A549 (cell line): ENCODE data around the gene UGT8.

Experiments
- CBX8 ChIP-seq: fragments of 200-600 bp; sonication (generic); IDR thresholded peaks from 2 replicates; pipeline ENCODE4 v1.6.1; 2016
- CEBPB ChIP-seq, 2 experiments: fragments of >200 bp in 1 of 2; sonication (Bioruptor Twin) in 1 of 2; formaldehyde crosslinking in 1 of 2; IDR thresholded peaks; 2 replicates each; pipeline ENCODE4 v1.6.1; 2012 to 2016
- EP300 ChIP-seq, 2 experiments: fragments of >200 bp; sonication (Bioruptor Twin); formaldehyde crosslinking; IDR thresholded peaks; 2 replicates in 1 of 2; 3 replicates in 1 of 2; pipeline ENCODE4 v1.6.1; 2016 to 2017
- HDAC2 ChIP-seq: fragments of 200-600 bp; sonication (generic); IDR thresholded peaks from 2 replicates; pipeline ENCODE4 v1.6.1; 2016
- MAFK ChIP-seq: fragments of 450-650 bp; IDR thresholded peaks from 2 replicates; pipeline ENCODE4 v1.6.1; 2014; ENCODE audit not compliant: partially characterized antibody
- MAZ ChIP-seq: fragments of 150-350 bp; IDR thresholded peaks from 2 replicates; pipeline ENCODE4 v1.6.1; 2014; ENCODE audit warnings: antibody characterized with exemption, low read depth, low read length, borderline replicate concordance
- NR3C1 ChIP-seq: fragments of >200 bp; sonication (Bioruptor Twin); formaldehyde crosslinking; IDR thresholded peaks from 3 replicates; pipeline ENCODE4 v1.6.1; 2017
- PHF8 ChIP-seq: fragments of 200-600 bp; sonication (generic); IDR thresholded peaks from 2 replicates; pipeline ENCODE4 v1.6.1; 2016; ENCODE audit warnings: low read depth, mild to moderate bottlenecking, antibody characterized with exemption, moderate library complexity, borderline replicate concordance
- POLR2A ChIP-seq: IDR thresholded peaks from 2 replicates; pipeline ENCODE4 v1.6.1; 2012; ENCODE audit warnings: mild to moderate bottlenecking, low read length
- SREBF2 ChIP-seq: fragments of 450-650 bp; IDR thresholded peaks from 2 replicates; pipeline ENCODE4 v1.6.1; 2014; ENCODE audit warnings: mild to moderate bottlenecking, moderate library complexity
- ZC3H11A ChIP-seq: fragments of 450-650 bp; IDR thresholded peaks from 2 replicates; pipeline ENCODE4 v1.6.1; 2014; ENCODE audit warnings: antibody characterized with exemption, mild to moderate bottlenecking
- TF ChIP-seq, protein P1 (sequence below): fragments of >200 bp; sonication (Bioruptor Twin); formaldehyde crosslinking; IDR thresholded peaks from 3 replicates; pipeline ENCODE4 v1.5.1; 2016
- TF ChIP-seq, protein P2 (sequence below): IDR thresholded peaks from 2 replicates; pipeline ENCODE4 v1.6.1; 2012
- TF ChIP-seq, protein P3 (sequence below): IDR thresholded peaks from 2 replicates; pipeline ENCODE4 v1.6.1; 2012

DNA sequence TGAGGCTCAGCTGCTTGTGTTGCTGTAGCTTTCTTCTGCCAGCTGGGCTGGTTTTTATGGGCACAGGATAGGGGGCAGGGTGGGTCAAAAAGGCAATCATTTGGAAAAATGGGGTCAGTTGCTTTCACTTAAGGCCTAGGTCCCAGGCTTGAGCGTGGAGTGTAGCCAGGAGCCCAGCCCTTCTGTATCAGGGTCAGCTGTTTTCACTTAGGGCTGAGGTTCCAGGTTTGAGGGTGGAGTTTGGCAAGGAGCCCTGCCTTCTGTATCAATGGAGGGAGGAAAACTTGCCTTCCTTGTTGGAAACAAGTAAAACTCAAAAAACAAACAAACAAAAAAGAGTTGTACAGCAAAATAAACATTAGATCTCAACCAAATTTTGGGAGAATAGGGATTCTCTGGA lies 37.0 kb upstream of the UGT8 start:
- TF ChIP-seq NR3C1 = no peak
- no peak for TF ChIP-seq CEBPB (IDR thresholded peaks at IDR 0.05)
- TF ChIP-seq EP300 (IDR thresholded peaks at IDR 0.05) = no peak
- TF ChIP-seq MAZ = no peak
- TF ChIP-seq, protein P1, sequence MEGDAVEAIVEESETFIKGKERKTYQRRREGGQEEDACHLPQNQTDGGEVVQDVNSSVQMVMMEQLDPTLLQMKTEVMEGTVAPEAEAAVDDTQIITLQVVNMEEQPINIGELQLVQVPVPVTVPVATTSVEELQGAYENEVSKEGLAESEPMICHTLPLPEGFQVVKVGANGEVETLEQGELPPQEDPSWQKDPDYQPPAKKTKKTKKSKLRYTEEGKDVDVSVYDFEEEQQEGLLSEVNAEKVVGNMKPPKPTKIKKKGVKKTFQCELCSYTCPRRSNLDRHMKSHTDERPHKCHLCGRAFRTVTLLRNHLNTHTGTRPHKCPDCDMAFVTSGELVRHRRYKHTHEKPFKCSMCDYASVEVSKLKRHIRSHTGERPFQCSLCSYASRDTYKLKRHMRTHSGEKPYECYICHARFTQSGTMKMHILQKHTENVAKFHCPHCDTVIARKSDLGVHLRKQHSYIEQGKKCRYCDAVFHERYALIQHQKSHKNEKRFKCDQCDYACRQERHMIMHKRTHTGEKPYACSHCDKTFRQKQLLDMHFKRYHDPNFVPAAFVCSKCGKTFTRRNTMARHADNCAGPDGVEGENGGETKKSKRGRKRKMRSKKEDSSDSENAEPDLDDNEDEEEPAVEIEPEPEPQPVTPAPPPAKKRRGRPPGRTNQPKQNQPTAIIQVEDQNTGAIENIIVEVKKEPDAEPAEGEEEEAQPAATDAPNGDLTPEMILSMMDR = no peak
- no peak for TF ChIP-seq SREBF2
- TF ChIP-seq POLR2A = no peak
- no peak for TF ChIP-seq ZC3H11A
- TF ChIP-seq MAFK = no peak
- TF ChIP-seq, protein P2, sequence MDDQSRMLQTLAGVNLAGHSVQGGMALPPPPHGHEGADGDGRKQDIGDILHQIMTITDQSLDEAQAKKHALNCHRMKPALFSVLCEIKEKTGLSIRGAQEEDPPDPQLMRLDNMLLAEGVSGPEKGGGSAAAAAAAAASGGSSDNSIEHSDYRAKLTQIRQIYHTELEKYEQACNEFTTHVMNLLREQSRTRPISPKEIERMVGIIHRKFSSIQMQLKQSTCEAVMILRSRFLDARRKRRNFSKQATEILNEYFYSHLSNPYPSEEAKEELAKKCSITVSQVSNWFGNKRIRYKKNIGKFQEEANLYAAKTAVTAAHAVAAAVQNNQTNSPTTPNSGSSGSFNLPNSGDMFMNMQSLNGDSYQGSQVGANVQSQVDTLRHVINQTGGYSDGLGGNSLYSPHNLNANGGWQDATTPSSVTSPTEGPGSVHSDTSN = no peak
- TF ChIP-seq PHF8 = no peak
- no peak for TF ChIP-seq HDAC2
- TF ChIP-seq, protein P3, sequence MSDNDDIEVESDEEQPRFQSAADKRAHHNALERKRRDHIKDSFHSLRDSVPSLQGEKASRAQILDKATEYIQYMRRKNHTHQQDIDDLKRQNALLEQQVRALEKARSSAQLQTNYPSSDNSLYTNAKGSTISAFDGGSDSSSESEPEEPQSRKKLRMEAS = no peak
- TF ChIP-seq CBX8 = no peak
